Calu3 (cell line): ENCODE results near the gene LINC01488. TPM values are rescaled to one million over a fixed set of nuclear protein-coding genes. Genes with fewer than 3 reads are reported as not detected.

Experiments used
- BruUV-seq: library from RNA; stranded (reverse); fragments of 400-500 nt; replicated peaks from 2 replicates; lab custom pipeline; 2021; lab: Mats Ljungman, UMichigan
- CTCF ChIA-PET: fragments of 300-600 bp; sonication (Branson Sonifier 250); formaldehyde crosslinking; loops from one replicate; lab custom pipeline; 2022; ENCODE audit warnings: antibody characterized with exemption; lab: Charles Lee
- DNase-seq: peaks from one replicate; pipeline ENCODE4 v3.0.0; 2022
- H3K27ac Mint-ChIP-seq: one replicate; pipeline ENCODE4 v1.8.0; 2022; ENCODE audit warnings: mixed read lengths; ENCODE audit not compliant: unreplicated experiment
- H3K27me3 Mint-ChIP-seq: one replicate; pipeline ENCODE4 v1.8.0; 2022; ENCODE audit warnings: mixed read lengths; ENCODE audit not compliant: unreplicated experiment
- H3K36me3 Mint-ChIP-seq: one replicate; pipeline ENCODE4 v1.8.0; 2022; ENCODE audit warnings: mild to moderate bottlenecking, moderate library complexity, mixed read lengths; ENCODE audit not compliant: insufficient read depth, unreplicated experiment
- H3K4me1 Mint-ChIP-seq: one replicate; pipeline ENCODE4 v1.8.0; 2022; ENCODE audit warnings: mild to moderate bottlenecking, low read depth, mixed read lengths; ENCODE audit not compliant: unreplicated experiment
- H3K4me3 Mint-ChIP-seq: one replicate; pipeline ENCODE4 v1.8.0; 2022; ENCODE audit warnings: mild to moderate bottlenecking, low read depth, moderate library complexity, mixed read lengths; ENCODE audit not compliant: unreplicated experiment
- H3K9me3 Mint-ChIP-seq: one replicate; pipeline ENCODE4 v1.8.0; 2022; ENCODE audit warnings: low read depth, mixed read lengths; ENCODE audit not compliant: unreplicated experiment
- CTCF ChIP-seq: fragments of 200-600 bp; IDR thresholded peaks from one replicate; pipeline ENCODE4 v1.8.0; 2022; ENCODE audit warnings: antibody characterized with exemption; ENCODE audit not compliant: unreplicated experiment
- intact Hi-C: fragments of 100-400 bp; cut with micrococcal nuclease; formaldehyde crosslinking; loops from one replicate; pipeline ENCODE4 v1.10.0; 2022; ENCODE audit not compliant: unreplicated experiment
- total RNA-seq: library from RNA; stranded (reverse); gene quantifications from 2 replicates; pipeline ENCODE4 v1.2.3, GENCODE V29; 2022

Gene LINC01488
- total RNA-seq, 1 experiment from 2014 or later = not detected

DNA sequence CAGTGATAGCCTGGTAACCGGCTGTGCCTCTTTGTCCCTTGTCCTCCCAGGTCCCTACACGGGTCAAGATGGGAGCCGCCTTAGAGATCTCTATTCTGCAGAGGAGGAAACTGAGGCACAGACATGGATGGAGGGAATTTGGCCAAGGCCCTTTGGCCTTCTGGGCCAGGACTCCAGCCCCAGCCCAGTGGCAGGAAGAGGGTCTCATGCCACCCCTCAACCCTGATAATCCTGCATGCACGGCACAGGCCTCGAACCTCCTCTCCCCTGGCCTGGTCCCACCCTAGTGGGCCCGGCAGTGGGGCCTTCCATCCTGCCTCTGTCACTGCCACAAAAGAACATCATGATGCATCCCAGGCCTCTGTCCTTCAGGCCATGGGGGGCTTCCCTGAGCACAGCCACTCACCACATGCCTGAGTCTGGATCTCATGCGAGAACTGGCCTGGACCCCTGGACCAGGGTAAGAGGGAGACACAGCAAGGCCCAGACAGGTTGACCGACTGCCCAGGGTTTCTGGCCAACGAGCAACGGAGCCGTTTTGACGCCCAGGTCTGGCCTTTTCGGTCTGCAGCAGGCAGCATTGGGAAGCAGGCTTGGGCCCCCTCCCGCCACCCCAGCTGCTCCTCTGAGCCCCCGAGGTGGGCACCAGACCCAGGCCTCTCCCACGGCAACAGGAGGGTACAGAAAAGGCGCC lies 6.5 kb downstream of the LINC01488 start:
- Mint-ChIP-seq H3K4me1 (no peaks in the 10 kb centered on the region), H3K36me3 (no peaks in the 10 kb centered on the region), H3K9me3 (no peaks in the 10 kb centered on the region), H3K4me3 (no peak overlapping the region), H3K27ac (no peak overlapping the region), H3K27me3 (peaks cover 22% of the 10 kb centered on the region)
- BruUV-seq = no TSS peak
- no peak for DNase-seq
- intact Hi-C loops = no loop called here
- TF ChIP-seq CTCF = no peak
- CTCF ChIA-PET = interaction anchor here (0.6 kb wide), 1 partner anchor 214 kb away, joined by 5 read pairs; no protein-coding TSS in a partner anchor

GRCh38 chr11:69488543-69488940 lies 7.1 kb downstream of the LINC01488 start:
- Mint-ChIP-seq H3K4me1 (no peaks in the 10 kb centered on the region), H3K36me3 (no peaks in the 10 kb centered on the region)

DNA sequence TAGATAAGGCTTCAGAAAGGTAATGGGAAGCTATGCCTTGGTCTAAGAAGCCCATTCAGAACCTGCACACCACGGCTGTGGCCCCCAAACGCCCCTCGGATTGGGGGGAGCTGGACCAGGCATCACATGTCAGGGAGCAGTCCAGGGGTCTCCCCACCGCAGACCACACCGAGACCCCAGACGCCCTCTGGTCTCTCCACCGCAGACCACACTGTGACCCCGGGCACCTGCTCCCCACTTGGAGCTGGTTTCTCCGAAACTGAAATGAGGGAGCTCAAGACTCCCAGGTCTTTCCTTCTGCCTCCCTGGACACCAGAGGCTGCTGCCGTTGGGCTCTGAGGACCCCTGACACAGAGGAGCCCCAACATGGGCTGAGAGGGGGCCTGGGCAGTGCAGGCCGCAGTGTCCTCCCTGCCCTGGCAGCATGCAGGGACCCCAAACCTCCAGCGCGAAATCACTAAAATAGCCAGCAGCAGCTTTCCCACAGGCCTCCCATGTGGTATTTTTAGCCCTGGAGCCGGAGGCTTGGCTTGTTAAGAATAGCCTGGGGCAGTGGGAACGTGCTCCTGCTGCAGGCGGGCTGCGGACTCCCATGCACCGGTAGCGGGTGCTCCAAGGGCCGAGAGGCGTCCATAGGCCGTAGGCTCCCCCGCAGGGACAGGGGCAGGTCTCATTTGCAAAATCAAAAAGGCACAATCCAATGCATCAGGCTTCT lies 7.7 kb downstream of the LINC01488 start:
- no peak overlapping the region for H3K27ac Mint-ChIP-seq
- H3K27me3 Mint-ChIP-seq = peaks cover 25% of the 10 kb centered on the region
- no peaks in the 10 kb centered on the region for H3K36me3 Mint-ChIP-seq
- intact Hi-C loops = no loop called here
- H3K9me3 Mint-ChIP-seq = no peaks in the 10 kb centered on the region
- no peaks in the 10 kb centered on the region for H3K4me1 Mint-ChIP-seq
- DNase-seq = no peak
- no peak overlapping the region for H3K4me3 Mint-ChIP-seq
- TF ChIP-seq CTCF = no peak
- no TSS peak for BruUV-seq
- CTCF ChIA-PET = no interaction called here

More at GRCh38 chr11:69488543-69488940, 7.1 kb downstream of the LINC01488 start:
- no peak for TF ChIP-seq CTCF
- Mint-ChIP-seq H3K27ac (no peak overlapping the region), H3K9me3 (no peaks in the 10 kb centered on the region), H3K27me3 (peaks cover 25% of the 10 kb centered on the region), H3K4me3 (no peak overlapping the region)
- CTCF ChIA-PET = interaction anchor here (0.6 kb wide), 1 partner anchor 214 kb away, joined by 5 read pairs; no protein-coding TSS in a partner anchor
- intact Hi-C loops = no loop called here
- no TSS peak for BruUV-seq
- DNase-seq = no peak

GRCh38 chr11:69489746-69490365 lies 8.4 kb downstream of the LINC01488 start:
- Mint-ChIP-seq H3K27ac (no peak overlapping the region), H3K27me3 (peaks cover 25% of the 10 kb centered on the region), H3K4me3 (no peak overlapping the region), H3K4me1 (no peaks in the 10 kb centered on the region), H3K36me3 (no peaks in the 10 kb centered on the region), H3K9me3 (no peaks in the 10 kb centered on the region)
- DNase-seq = no peak
- CTCF ChIA-PET = no interaction called here
- no TSS peak for BruUV-seq
- intact Hi-C loops = no loop called here
- no peak for TF ChIP-seq CTCF
